GM18507 (cell line): ENCODE measurements around the gene MAPK12.

Source experiments
- DNase-seq: peaks from one replicate; pipeline ENCODE4 v3.0.0; 2011; ENCODE audit warnings: low read depth; ENCODE audit not compliant: insufficient read length; ENCODE audit errors: extremely low spot score
- FAIRE-seq: peaks from 2 replicates; lab custom pipeline; 2011; peaks lifted over from hg19 to GRCh38; lab: Jason Lieb, UNC

Gene MAPK12

GRCh38 chr22:50220603-50221409 lies 40.7 kb downstream of the MAPK12 start:
- no peak for DNase-seq
- FAIRE-seq: no peak

GRCh38 chr22:50219800-50220602 lies 41.5 kb downstream of the MAPK12 start:
- FAIRE-seq: no peak

GRCh38 chr22:50218996-50219727 lies 42.3 kb downstream of the MAPK12 start:
- DNase-seq: no peak
- no peak for FAIRE-seq

More at GRCh38 chr22:50219800-50220602, 41.5 kb downstream of the MAPK12 start:
- no peak for DNase-seq

- FAIRE-seq (no peak), DNase-seq (no peak)
These were observed 43.1 kb downstream of the MAPK12 start for GRCh38 chr22:50218153-50218995.

- DNase-seq (no peak), FAIRE-seq (no peak)
These were observed 43.8 kb downstream of the MAPK12 start for GRCh38 chr22:50217543-50218152.

- DNase-seq: no peak
These were observed 44.6 kb downstream of the MAPK12 start for GRCh38 chr22:50216684-50217520.

GRCh38 chr22:50216055-50216683 lies 45.3 kb downstream of the MAPK12 start:
- DNase-seq (no peak), FAIRE-seq (no peak)

More at GRCh38 chr22:50216684-50217520, 44.6 kb downstream of the MAPK12 start:
- no peak for FAIRE-seq

GRCh38 chr22:50215297-50216054 lies 46.0 kb downstream of the MAPK12 start:
- DNase-seq (no peak), FAIRE-seq (no peak)

- FAIRE-seq (no peak), DNase-seq (no peak)
These were observed 48.2 kb downstream of the MAPK12 start for GRCh38 chr22:50213263-50213662.

GRCh38 chr22:50211147-50211546 lies 50.3 kb downstream of the MAPK12 start:
- FAIRE-seq: no peak
- DNase-seq: no peak

- DNase-seq: no peak
- no peak for FAIRE-seq
These were observed 50.9 kb downstream of the MAPK12 start for GRCh38 chr22:50210378-50211139.

GRCh38 chr22:50209893-50210292 lies 51.6 kb downstream of the MAPK12 start:
- FAIRE-seq (peak; percentile 78), DNase-seq (peak; percentile 69)

GRCh38 chr22:50208939-50209892 lies 52.3 kb downstream of the MAPK12 start:
- FAIRE-seq: no peak

GRCh38 chr22:50208430-50208938 lies 53.0 kb downstream of the MAPK12 start:
- DNase-seq (no peak), FAIRE-seq (no peak)

More at GRCh38 chr22:50208939-50209892, 52.3 kb downstream of the MAPK12 start:
- DNase-seq: no peak
